Measurements from ENCODE around the gene DIPK1C.

Gene DIPK1C

DNA sequence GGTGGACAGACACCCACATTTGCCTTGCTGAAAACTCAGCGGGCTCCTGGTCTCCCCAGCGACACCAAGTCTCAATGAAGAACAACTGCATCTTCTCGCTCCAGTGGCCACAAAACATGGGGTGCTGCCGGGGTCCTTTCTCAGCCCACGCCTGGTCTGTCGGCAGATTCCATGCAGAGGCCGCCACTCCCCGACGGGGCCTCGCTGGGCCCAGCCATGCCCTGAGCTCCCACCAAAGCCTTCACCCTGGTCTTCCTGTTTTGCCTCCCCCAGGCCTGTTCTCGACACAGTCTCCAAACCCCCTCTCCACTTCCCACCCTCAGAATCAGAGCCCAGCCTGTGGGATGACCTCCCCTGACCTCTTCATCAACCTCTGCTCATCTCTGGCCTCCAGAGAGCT is 31.2 kb downstream of the DIPK1C start:
- H3K27ac ChIP-seq: no peak overlapping the region

GRCh38 chr18:74425161-74425560 is 31.9 kb downstream of the DIPK1C start:
- no peak overlapping the region for H3K27ac ChIP-seq
- no peak for DNase-seq (ENCODE audit: low read depth, low spot score)

More for the DNA sequence above, 31.2 kb downstream of the DIPK1C start:
- DNase-seq (ENCODE audit: low read depth, low spot score): no peak

DNA sequence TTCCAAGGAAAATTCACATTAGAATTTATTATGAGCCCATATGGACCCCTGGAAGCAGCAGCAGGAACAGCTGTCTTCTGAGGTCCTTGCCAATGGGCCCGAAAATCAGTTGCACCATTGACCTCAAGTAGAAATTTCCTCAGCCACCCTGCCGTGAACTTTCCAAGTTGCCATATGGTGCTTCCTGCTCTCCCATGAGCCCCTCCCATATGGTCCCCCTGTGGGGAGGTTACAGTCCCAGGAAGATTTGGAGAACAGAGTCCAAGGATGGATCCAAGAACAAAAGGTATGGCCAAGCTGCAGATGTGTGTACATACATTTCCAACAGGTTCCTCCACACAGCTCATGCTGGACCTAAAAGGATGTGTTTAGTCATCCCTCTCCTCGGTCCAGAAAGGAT is 34.6 kb downstream of the DIPK1C start:
- no peak for DNase-seq (ENCODE audit: low read depth, low spot score)
- no peak overlapping the region for H3K27ac ChIP-seq

DNA sequence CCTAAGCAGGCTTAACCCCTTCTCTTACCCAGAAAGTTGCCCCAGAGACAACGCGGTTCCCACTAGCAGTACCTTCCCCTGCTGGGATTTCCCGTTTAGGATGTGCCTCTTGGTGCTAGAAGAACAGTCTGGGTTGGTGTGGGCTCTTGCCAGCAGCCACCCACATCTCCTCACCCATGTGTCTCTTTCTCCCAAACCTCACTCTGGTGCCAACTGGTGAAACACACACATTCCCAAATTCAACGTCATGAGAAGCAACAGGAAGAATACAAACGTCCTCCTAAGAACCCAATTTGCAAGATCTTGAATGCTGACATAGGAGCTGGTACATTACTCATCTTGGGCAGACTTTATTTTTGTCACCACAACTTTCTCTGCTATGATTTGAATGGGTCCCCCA is 36.2 kb downstream of the DIPK1C start:
- DNase-seq (ENCODE audit: low read depth, low spot score): no peak
- H3K27ac ChIP-seq: no peak overlapping the region

- no peak for DNase-seq (ENCODE audit: low read depth, low spot score)
Measured at GRCh38 chr18:74420481-74420880, 36.6 kb downstream of the DIPK1C start.

GRCh38 chr18:74419761-74420160 is 37.3 kb downstream of the DIPK1C start:
- no peak for DNase-seq (ENCODE audit: low read depth, low spot score)
- H3K27ac ChIP-seq: no peak overlapping the region

More at GRCh38 chr18:74420481-74420880, 36.6 kb downstream of the DIPK1C start:
- H3K27ac ChIP-seq: no peak overlapping the region

DNA sequence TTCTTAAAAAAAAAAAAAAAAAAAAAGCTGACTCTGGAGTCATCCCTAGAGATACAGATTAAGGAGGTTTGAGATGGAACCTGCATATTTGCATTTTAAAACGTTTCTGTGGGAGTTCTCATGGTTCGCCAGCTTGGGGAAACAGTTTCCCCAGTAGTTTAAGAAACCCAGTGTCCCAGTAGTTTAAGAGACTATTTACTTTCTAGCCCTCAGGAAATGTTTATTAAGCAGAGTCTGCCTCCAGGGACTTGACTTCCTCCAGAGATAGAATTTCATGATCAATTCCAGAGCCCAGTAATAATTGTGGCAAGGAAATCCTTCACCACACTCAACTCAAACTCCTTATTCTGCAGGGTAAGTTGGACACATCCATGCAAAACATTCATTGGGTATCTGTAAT is 39.1 kb downstream of the DIPK1C start:
- DNase-seq (ENCODE audit: low read depth, low spot score): no peak
- no peak overlapping the region for H3K27ac ChIP-seq

- no peak for DNase-seq (ENCODE audit: low read depth, low spot score)
- H3K27ac ChIP-seq: no peak overlapping the region
Measured at GRCh38 chr18:74416124-74416523, 41.0 kb downstream of the DIPK1C start.

GRCh38 chr18:74414953-74415515 is 42.1 kb downstream of the DIPK1C start:
- no peak overlapping the region for H3K27ac ChIP-seq
- DNase-seq (ENCODE audit: low read depth, low spot score): no peak

DNA sequence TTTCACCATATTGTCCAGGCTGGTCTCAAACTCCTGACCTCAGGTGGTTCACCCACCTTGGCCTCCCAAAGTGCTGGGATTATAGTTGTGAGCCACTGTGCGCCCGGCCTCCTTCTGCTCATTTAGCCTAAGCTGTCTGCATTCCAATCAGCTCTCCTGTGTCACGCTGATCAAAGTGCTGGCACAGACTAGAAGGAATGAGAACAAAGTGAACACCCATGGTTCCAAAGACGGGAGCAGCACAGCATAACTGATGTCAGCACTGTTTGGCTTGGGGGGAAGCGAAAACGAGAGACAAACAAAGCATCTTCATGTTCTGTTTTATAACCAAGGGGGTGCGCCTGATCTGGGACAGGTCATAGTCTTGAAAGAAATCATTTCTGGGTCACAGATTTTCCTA is 43.3 kb downstream of the DIPK1C start:
- DNase-seq (ENCODE audit: low read depth, low spot score): no peak

GRCh38 chr18:74412116-74412880 is 44.8 kb downstream of the DIPK1C start:
- DNase-seq (ENCODE audit: low read depth, low spot score): no peak
- H3K27ac ChIP-seq: no peak overlapping the region

More for the DNA sequence above, 43.3 kb downstream of the DIPK1C start:
- H3K27ac ChIP-seq: no peak overlapping the region

DNA sequence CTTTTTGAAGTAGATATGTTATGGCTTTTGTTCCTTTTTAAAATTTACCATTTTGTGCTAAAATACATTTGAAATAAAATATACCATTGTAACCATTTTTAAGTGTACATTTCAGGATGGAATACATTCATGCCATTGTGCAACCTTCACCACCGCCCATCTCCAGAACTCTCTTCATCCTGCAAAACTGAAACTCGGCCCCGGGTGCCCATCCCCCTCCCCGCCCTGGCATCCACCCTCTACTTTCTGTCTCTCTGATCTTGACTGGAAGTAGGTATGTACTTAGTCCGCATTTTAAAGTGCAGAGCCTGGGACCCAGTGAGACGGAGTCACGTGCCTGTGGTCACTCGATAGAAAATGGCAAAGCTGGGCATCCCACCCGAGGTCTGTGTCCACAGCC is 45.6 kb downstream of the DIPK1C start:
- no peak for DNase-seq (ENCODE audit: low read depth, low spot score)
- H3K27ac ChIP-seq: no peak overlapping the region

DNA sequence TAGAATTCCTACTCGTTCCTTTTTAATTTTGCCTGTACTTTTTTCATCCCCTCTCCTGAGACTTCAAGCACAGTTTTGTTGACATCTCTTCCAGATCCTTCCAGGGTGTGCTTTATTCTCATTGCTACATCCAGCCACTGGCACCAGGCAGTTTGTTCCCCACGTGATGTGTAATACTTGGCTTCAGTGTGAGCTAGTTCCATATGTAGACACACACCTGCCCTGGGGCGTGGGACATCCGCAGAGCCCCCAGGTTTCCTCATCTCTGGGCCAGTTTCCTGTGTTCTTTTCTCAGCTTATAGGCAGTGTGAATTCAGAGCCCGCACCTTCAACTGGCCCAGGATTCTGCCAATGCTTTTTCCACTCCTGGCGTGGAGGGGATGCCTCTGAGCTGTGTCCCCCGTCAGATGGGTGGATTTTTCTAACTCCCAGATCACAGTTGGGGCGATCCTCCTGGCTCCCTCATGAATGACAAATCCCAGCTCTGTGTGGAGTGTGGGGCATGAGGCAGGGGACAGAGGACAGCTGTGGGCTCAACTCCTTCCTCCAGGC is 46.6 kb downstream of the DIPK1C start:
- DNase-seq (ENCODE audit: low read depth, low spot score): no peak
- H3K27ac ChIP-seq: no peak overlapping the region

GRCh38 chr18:74407888-74408287 is 49.2 kb downstream of the DIPK1C start:
- no peak overlapping the region for H3K27ac ChIP-seq
- DNase-seq (ENCODE audit: low read depth, low spot score): no peak

GRCh38 chr18:74402806-74403433 is 54.2 kb downstream of the DIPK1C start:
- H3K27ac ChIP-seq: no peak overlapping the region
- no peak for DNase-seq (ENCODE audit: low read depth, low spot score)

GRCh38 chr18:74400813-74401212 is 56.3 kb downstream of the DIPK1C start:
- no peak overlapping the region for H3K27ac ChIP-seq
- DNase-seq (ENCODE audit: low read depth, low spot score): no peak

DNA sequence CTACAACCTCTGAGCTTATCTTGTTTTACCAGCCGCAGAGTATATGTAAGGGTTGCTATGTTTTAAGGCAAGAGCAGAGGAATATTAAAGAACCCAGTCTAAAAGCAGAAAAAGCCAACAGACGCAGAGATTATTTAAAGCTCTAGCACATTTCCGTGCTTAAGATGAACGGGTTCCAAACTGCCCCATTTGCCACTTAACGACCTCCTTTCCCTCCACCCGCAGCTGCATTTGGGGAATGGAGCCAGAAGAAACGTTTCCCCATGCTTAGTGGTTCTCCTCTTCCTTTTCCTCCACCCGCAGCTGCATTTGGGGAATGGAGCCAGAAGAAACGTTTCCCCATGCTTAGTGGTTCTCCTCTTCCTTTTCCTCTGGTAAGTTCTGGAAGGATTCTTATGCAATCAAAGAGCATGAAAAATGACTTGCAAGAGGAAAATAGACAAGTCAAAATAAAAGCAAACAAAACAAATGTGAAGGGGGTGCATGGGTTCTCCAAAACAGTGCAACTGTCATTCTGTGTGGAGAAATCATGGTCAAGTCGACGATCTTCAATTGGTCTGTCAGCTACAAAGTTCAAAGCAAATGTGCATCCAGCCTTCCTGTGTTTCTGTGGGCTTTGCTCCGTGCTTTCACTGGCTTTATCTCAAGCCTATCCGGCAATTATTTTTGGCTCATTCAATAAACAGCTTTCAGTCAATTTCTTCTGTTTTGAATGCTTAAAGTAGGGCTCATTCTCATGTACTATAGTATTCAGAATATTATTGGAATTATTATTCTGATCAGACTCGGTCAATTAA is 57.8 kb downstream of the DIPK1C start:
- no peak for DNase-seq (ENCODE audit: low read depth, low spot score)
- no peak overlapping the region for H3K27ac ChIP-seq

DNA sequence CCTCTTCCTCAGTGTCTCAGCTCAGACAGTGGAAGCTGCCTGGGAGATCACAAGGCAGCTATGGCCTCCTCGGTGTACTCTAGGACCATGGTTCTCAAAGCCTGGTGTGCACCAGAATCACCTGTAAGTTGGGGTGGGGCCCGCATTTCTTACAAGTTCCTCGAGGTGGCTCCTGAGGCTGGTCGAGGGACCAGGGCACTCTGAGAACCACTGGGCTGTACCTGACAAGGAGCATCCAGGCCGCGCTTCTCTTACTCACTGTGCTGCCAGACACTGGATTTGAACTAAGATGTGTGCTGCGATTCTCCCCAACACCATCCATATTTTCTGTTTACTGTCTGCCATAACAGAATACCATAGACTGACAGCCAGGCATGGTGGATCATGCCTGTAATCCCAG is 59.5 kb downstream of the DIPK1C start:
- no peak for DNase-seq (ENCODE audit: low read depth, low spot score)
- no peak overlapping the region for H3K27ac ChIP-seq

GRCh38 chr18:74396171-74397169 is 60.6 kb downstream of the DIPK1C start:
- H3K27ac ChIP-seq: no peak overlapping the region
- DNase-seq (ENCODE audit: low read depth, low spot score): no peak

All from epithelial cell of prostate (primary cell).